NB4 (cell line): ENCODE data around the gene RAB1B.

Experiments
- DNase-seq: peaks from one replicate; pipeline ENCODE4 v3.0.0; 2010; ENCODE audit warnings: low read depth
- H3K4me3 ChIP-seq: one replicate; pipeline ENCODE4 v1.5.1; 2011; ENCODE audit warnings: mild to moderate bottlenecking, low read depth, low read length, moderate library complexity
- CTCF ChIP-seq: IDR thresholded peaks from one replicate; pipeline ENCODE4 v1.5.1; 2012; ENCODE audit warnings: low read depth, low read length
- MAX ChIP-seq: IDR thresholded peaks from 2 replicates; pipeline ENCODE4 v1.6.1; 2011; ENCODE audit warnings: low read depth, low read length
- MYC ChIP-seq: IDR thresholded peaks from 2 replicates; pipeline ENCODE4 v1.6.1; 2011; ENCODE audit warnings: low read depth, low read length
- POLR2A ChIP-seq: IDR thresholded peaks from 2 replicates; pipeline ENCODE4 v1.6.1; 2011; ENCODE audit warnings: mild to moderate bottlenecking; ENCODE audit not compliant: insufficient read length; ENCODE audit errors: extremely low read depth

RAB1B gene

GRCh38 chr11:66227700-66228099 is 40.7 kb upstream of the RAB1B start:
- H3K4me3 ChIP-seq, result no peak overlapping the region
- no peak for TF ChIP-seq MYC
- no peak for TF ChIP-seq POLR2A
- TF ChIP-seq MAX, result no peak
- TF ChIP-seq CTCF, result no peak
- no peak for DNase-seq

- DNase-seq, result no peak
- no peak overlapping the region for H3K4me3 ChIP-seq
These were observed 39.9 kb upstream of the RAB1B start for GRCh38 chr11:66228521-66228920.

GRCh38 chr11:66230156-66230555 is 38.3 kb upstream of the RAB1B start:
- TF ChIP-seq MYC (no peak), MAX (no peak), CTCF (no peak), POLR2A (no peak)
- no peak for DNase-seq
- no peak overlapping the region for H3K4me3 ChIP-seq

More at GRCh38 chr11:66228521-66228920, 39.9 kb upstream of the RAB1B start:
- TF ChIP-seq MYC (no peak), POLR2A (no peak), MAX (no peak), CTCF (no peak)

- no peak overlapping the region for H3K4me3 ChIP-seq
- DNase-seq, result no peak
- TF ChIP-seq CTCF (no peak), MAX (no peak), POLR2A (no peak), MYC (no peak)
These were observed 37.5 kb upstream of the RAB1B start for GRCh38 chr11:66230978-66231377.

- no peak for TF ChIP-seq POLR2A
- TF ChIP-seq CTCF, result no peak
- H3K4me3 ChIP-seq, result no peak overlapping the region
- no peak for DNase-seq
These were observed 36.9 kb upstream of the RAB1B start for GRCh38 chr11:66231561-66231960.

- no peak for TF ChIP-seq CTCF
- TF ChIP-seq MAX, result no peak
- no peak for TF ChIP-seq MYC
- no peak for TF ChIP-seq POLR2A
- DNase-seq, result no peak
- no peak overlapping the region for H3K4me3 ChIP-seq
These were observed 35.7 kb upstream of the RAB1B start for GRCh38 chr11:66232769-66233168.
